Measurements from ENCODE around the gene CCDC83. TPM values are rescaled to one million over a fixed set of nuclear protein-coding genes. Genes with fewer than 3 reads are reported as not detected.
A peak's percentile ranks its signal among the peaks of the same experiment; 100 is the strongest.

The CCDC83 gene
- total RNA-seq (2014; rRNA removed; shearing (Covaris generic)): not detected in 2 replicates

- no peak for DNase-seq (ENCODE audit: low spot score)
Measured at GRCh38 chr11:85855341-85855656, at the start of gene CCDC83. CCDC83 (plus strand) TSS chr11:85855383; CDS start chr11:85865124, 9,741 bp downstream.

DNA sequence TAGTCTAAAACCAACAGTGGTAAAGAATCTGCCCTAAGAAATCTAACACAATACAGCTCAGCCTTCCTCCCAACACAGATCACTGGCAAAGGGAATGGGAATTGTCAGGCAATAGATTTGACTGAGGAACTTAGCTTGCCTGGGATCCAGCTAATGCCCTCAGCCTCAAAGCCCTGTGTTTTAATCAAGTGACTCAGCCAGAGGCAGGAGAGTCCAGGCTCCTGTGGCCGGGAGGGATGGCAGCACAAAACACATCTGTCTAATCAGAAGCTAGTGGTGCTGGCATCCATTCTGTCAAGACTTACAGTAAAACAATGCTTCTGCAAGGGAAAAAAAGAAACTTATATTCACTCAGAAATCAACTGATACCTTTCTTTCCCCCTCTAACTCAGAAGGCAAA lies 49.8 kb upstream of the CCDC83 start:
- no peak for DNase-seq (ENCODE audit: low spot score)

- DNase-seq (ENCODE audit: low spot score): no peak
Measured at GRCh38 chr11:85806016-85806415, 49.2 kb upstream of the CCDC83 start.

DNA sequence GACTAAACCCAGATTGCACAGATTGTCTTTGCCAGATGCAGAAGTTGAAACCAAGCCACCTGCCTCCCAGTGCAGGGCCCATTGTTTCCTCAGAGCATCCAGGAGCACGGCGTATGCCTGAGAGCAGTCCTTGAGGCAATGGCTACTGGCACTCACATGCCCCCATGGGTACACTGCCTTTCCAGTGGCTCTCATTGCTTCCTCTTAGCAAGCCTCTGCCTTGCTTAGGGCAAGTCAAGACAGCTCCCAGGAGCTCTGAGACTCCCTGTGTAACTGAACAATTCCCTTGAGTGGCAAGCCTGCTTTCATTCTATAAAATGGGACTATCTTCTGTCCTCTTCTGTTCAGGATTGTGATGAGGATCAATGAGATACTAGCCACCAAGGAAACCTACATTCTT lies 48.3 kb upstream of the CCDC83 start:
- DNase-seq (ENCODE audit: low spot score): no peak

GRCh38 chr11:85809191-85809590 lies 46.0 kb upstream of the CCDC83 start:
- no peak for DNase-seq (ENCODE audit: low spot score)

GRCh38 chr11:85809863-85810262 lies 45.3 kb upstream of the CCDC83 start:
- peak; percentile 57 for DNase-seq (ENCODE audit: low spot score)

GRCh38 chr11:85810521-85810870 lies 44.7 kb upstream of the CCDC83 start:
- DNase-seq (ENCODE audit: low spot score): peak; percentile 41

DNA sequence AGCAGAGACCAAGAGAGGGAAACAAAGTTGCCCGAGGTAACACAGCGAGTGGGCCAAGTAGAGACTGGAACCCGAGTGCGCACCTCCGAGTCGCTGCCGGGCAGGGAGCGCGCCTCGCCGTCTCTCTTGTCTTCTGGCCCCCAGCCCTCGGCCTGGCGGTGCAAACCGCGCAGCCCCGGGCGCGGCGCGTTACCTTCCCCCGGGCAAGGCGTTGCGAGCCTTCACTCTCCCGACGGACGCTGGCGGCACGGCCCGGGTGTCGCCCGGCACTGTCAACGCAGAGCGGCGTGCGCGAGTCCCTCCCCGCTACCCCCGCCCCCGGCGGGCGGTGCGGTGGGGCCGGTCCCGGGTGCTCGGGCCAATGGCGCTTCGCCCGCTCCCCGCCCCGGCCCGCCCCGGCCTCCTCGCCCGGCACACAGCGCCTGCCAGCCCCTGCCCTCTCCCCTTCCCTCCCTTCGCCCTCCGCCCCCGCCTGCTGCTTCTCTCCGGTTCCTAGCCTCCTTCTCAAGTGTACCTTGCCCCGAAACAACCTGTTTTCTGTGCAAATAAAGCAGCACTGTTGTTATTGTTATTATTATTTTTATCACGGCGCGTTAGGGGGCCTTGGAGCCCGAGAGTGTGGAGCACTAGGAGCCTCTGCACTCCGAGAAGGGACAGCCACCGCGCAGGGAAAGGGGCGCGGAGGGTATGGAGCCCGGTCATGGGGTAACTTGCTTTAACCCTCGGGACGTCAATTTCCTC lies 44.1 kb upstream of the CCDC83 start, which contains the start of gene SYTL2:
Gene SYTL2, minus strand, starts transcription at position 271 of the 741 bp plus-strand sequence. CDS start 53,416 bp downstream, outside the sequence.
- peak; percentile 74 for DNase-seq (ENCODE audit: low spot score)

GRCh38 chr11:85811624-85812023 lies 43.6 kb upstream of the CCDC83 start:
- no peak for DNase-seq (ENCODE audit: low spot score)

GRCh38 chr11:85813721-85814120 lies 41.5 kb upstream of the CCDC83 start:
- peak; percentile 54 for DNase-seq (ENCODE audit: low spot score)

- DNase-seq (ENCODE audit: low spot score): no peak
Measured at GRCh38 chr11:85815186-85815931, 39.8 kb upstream of the CCDC83 start.

DNA sequence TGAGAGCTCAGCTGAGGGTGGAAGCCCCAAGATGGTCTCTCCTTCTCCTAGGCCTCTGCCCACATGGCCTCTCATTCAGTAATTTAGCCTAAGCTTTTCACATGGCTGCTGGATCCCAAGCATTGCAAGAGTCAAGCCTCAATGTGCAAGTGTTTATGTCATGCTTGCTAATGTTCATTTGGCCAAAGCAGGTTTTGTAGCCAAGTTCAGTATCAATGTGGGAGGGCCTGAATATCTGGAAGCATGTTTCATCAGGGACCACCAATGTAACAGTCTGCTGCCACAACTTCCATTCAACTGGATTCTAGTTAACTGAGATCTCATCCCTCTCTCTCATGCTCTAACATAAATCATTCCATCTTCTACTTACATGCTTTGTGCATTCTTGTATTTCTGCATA lies 35.7 kb upstream of the CCDC83 start:
- DNase-seq (ENCODE audit: low spot score): no peak

DNA sequence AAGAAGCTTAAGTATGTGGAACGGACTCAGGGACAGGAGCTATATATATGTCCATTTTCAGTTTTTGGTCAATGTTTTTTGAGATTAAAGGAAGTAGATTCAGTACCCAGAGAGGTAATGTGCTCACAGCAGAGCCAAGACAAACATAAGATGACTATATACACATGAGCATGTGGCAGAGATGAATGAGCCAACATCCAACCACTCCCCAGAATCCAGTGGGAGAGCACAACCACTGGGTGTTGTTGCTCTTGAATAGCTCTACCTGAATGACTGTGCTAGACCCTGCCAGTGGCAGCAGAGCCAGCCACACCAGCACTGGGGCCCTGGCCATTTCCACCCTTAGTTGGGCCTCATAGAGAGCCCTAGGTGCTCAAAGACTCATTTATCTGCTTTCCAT lies 33.5 kb upstream of the CCDC83 start:
- DNase-seq (ENCODE audit: low spot score): peak; percentile 35

DNA sequence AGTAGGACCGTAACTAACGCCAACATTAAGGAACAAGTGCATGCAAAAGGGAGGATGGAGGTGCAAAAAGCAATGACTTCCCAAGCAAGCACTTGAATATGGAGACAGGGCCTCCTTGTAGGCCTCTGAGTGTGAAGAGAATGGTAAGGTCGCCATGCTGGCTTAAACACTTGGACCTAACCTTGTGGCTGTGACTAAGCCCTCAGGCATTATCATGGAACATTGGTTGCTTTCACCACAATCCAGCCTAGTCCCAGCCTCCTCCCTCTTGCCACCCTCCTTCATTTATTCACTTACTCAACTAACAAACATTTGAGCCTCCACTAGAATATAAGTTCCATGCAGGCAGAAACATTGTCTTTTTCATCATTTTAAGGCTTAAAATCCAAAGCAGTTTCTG lies 32.4 kb upstream of the CCDC83 start:
- DNase-seq (ENCODE audit: low spot score): no peak

DNA sequence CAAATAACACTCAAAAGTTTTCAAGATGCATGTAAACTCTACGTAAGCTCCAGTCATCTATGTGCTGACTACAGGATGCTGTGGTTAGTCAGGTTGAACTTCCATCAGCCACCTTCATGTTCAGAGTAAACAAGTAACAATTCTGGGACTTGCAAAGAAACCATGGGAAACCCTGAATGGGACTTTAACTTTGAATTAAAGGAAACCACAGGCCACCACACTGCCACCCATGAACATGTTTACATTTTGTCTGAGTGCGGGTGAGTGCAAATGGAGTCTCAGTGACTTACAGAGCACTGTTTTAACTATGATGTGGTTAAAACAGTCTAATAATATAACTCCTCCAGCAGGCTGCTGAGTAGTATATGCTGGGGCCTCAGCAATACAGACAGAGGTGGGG lies 31.4 kb upstream of the CCDC83 start:
- DNase-seq (ENCODE audit: low spot score): no peak

DNA sequence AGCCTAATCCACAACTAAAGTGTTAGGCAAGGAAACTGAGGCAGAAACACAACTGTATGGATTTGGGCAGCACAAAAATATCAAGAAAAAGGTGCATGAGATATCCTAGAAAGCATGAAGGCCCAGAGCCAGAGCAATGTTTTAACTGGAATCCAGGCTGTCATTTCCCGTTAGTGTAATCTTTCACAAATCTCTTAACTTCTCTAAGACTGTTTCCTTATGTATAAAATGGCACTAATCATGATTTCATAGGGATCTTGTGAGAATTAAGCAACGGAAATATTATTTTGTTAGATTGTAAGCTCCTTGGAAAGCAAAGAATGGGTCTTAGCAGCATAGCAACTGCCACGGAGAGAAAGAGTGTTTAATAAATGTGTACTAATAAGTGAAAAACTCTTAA lies 29.6 kb upstream of the CCDC83 start:
- DNase-seq (ENCODE audit: low spot score): no peak

DNA sequence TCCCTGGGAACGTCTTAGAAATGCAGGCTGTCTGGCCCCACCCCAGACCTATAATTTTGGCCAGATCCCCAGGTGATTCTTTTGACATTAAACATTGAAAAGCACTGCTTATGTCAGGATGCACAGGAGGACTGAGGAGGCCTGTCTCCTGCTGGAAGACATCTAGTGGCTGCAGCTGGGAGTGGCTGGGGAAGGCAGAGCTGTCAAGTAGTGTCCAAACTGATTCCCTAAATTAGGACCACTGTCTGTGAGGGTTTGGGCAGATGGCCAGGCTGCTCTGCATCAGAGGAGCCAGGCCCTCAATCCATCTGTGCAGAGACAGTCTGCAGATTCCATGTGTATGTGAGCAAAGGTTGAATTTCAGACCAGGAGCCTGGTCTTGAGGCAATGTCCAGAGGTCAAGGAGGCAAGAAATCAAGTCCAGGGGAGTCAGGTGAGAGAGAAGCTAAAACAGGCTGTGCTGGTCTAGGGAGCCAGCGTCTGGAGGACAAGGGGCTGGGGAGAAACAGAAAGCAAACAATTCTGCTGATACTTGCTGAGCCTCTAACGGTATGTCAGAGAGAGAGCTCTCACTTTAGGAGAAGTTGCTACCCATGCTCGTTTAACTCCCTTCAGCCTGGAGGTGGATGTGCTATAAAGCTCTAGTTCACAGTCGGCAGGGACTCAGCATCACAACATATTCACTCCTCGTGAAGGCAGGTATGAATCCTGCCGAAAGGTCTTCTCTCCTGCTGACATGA lies 28.9 kb upstream of the CCDC83 start:
- peak; percentile 65 for DNase-seq (ENCODE audit: low spot score)

DNA sequence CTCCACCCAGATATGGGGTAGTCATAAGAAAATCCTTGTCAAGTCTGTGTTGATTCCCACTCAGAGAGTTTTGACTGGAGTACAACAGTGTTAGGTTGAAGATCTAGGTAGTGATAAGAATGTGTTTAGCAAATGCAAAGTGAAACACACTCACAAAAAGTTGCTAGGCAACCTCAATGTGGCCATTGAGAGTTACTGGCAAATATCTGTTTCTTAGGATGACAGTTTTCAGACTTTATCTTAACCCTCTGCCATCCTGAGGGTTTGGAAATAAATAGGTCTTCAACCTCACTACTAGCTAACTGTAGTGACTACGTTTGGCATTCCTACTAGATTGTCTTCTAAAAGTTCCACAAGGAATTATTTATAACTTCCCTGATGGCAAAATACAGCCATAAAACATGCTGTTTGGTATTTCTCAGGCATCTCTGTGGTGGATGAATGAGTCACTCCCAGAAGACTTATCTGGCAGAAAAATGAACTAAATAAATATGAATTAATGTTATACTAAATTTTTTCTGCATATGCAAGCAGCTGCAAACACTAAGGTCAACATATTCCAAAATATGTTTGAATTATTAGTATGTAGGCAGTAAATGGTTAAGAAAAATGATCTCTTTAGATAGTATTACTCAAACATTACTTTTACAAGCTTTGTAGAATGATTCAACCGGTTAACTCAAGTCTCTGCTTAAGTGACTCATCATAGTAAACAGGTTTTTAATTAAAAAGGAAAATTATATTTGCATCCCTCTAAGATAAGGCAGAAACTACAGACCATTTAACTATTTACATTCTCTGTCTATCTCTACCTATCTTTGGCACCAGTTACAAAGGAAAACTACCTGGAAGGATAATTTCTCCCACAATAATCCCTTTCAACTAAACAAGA lies 27.2 kb upstream of the CCDC83 start:
- peak; percentile 96 for DNase-seq (ENCODE audit: low spot score)

- peak; percentile 92 for DNase-seq (ENCODE audit: low spot score)
Measured at GRCh38 chr11:85828640-85828978, 26.6 kb upstream of the CCDC83 start.

GRCh38 chr11:85829172-85829571 lies 26.0 kb upstream of the CCDC83 start:
- no peak for DNase-seq (ENCODE audit: low spot score)

GRCh38 chr11:85831050-85831449 lies 24.1 kb upstream of the CCDC83 start:
- peak; percentile 67 for DNase-seq (ENCODE audit: low spot score)

DNA sequence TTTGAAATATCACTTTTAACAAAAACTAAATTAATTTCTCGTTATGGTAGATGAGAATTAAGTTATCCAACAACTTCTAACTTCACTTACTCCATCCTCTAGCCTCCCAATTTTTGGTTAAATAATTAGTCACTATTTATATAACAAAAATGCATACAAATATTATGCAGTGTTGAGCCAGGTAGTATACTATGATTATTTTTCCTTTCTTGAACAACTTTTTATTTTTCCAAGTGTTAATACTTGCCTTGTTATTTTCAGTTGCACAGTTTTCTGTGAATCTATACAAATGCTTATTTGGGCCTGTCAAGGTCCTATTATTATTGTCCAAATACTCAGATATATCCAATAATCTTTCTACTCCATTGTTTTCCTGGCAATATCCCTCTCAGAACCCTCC lies 19.9 kb upstream of the CCDC83 start:
- no peak for DNase-seq (ENCODE audit: low spot score)

Measured in HT-29 (cell line).